ENCODE results near the gene LCNL1. TPM values are rescaled to one million over a fixed set of nuclear protein-coding genes. Genes with fewer than 3 reads are reported as not detected.

Gene LCNL1
- total RNA-seq, 2 donors from 2014 or later, result 1.4 to 2.2 TPM

- Mint-ChIP-seq H3K4me3 (no peak overlapping the region), H3K4me1 (peaks cover 4% of the 10 kb centered on the region), H3K36me3 (ENCODE audit: low read depth) (no peaks in the 10 kb centered on the region), H3K27ac (no peak overlapping the region), H3K27me3 (ENCODE audit: insufficient read depth) (peaks cover 4% of the 10 kb centered on the region), H3K9me3 (no peaks in the 10 kb centered on the region)
- no peak overlapping the region for H3K4me3 ChIP-seq (ENCODE audit: low read length)
- WGBS, 2 experiments (ENCODE audit: insufficient coverage in 1 of 2, insufficient read length in 1 of 2), result 87 to 92% methylated on average over 10 to 19 of the region's 19 CpGs
- no peak overlapping the region for H3K9ac ChIP-seq (ENCODE audit: extremely low read depth, low read length, poor library complexity, severe bottlenecking)
- H3K27ac ChIP-seq (ENCODE audit: low read depth, low read length), result no peak overlapping the region
- no peak for DNase-seq
- no peaks in the 10 kb centered on the region for H3K27me3 ChIP-seq (ENCODE audit: control insufficient read depth, insufficient read depth, low read length, poor library complexity, severe bottlenecking)
- peaks cover 3% of the 10 kb centered on the region for H3K4me1 ChIP-seq (ENCODE audit: control insufficient read depth, insufficient read depth, low read length)
- H3K36me3 ChIP-seq (ENCODE audit: control insufficient read depth, insufficient read depth, low read length), result no peaks in the 10 kb centered on the region
- no peak for TF ChIP-seq CTCF (conservative IDR thresholded peaks at IDR 0.05)
- H3K9me3 ChIP-seq (ENCODE audit: control insufficient read depth, low read length), result no peaks in the 10 kb centered on the region
Observed at GRCh38 chr9:136953771-136954269, 29.0 kb upstream of the LCNL1 start.

DNA sequence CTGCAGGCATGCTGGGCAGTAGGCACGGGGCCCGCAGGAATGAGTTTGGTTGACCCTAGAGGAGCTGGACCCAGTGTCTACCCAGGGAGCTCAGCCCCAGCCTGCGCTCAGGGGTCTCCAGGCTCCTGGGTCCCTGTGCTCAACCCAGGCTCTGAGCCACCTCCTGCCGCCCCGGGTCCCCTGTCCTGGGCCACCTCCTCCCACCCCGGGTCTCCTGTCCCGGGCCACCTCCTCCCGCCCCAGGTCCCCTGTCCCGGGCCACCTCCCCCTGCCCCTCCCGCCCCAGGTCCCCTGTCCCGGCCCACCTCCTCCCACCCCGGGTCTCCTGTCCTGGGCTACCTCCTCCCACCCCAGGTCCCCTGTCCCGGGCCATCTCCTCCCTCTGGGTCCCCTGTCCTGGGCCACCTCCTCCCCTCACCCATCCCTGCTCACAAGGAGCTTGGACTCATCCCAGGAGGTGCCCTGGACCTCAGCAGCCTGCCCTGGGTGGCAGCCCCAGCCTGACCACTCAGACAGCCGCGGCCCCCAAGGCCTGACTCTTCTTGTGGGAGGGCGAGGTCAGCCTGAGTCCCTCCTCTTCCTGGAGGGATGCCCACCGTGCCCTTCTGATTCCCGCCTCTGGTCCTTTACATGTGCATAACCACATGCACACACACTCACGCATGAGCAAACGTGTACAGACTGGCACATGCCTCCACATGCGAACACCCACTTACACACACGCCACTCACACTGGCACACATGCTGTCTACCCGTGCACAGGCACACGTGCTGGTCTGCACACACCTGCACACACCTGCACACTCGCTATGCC, 28.3 kb upstream of the LCNL1 start:
- Mint-ChIP-seq H3K27ac (no peak overlapping the region), H3K4me1 (peaks cover 4% of the 10 kb centered on the region), H3K27me3 (ENCODE audit: insufficient read depth) (peaks cover 4% of the 10 kb centered on the region), H3K4me3 (no peak overlapping the region), H3K36me3 (ENCODE audit: low read depth) (no peaks in the 10 kb centered on the region), H3K9me3 (no peaks in the 10 kb centered on the region)
- Histone ChIP-seq H3K4me1 (ENCODE audit: control insufficient read depth, insufficient read depth, low read length) (peaks cover 3% of the 10 kb centered on the region), H3K27me3 (ENCODE audit: control insufficient read depth, insufficient read depth, low read length, poor library complexity, severe bottlenecking) (no peaks in the 10 kb centered on the region), H3K36me3 (ENCODE audit: control insufficient read depth, insufficient read depth, low read length) (no peaks in the 10 kb centered on the region), H3K4me3 (ENCODE audit: low read length) (no peak overlapping the region), H3K27ac (ENCODE audit: low read depth, low read length) (no peak overlapping the region), H3K9me3 (ENCODE audit: control insufficient read depth, low read length) (no peaks in the 10 kb centered on the region), H3K9ac (ENCODE audit: extremely low read depth, low read length, poor library complexity, severe bottlenecking) (no peak overlapping the region)
- DNase-seq, result no peak
- TF ChIP-seq CTCF (conservative IDR thresholded peaks at IDR 0.05), result no peak
- 90 to 97% methylated on average over 16 to 23 of the region's 25 CpGs for WGBS, 2 experiments (ENCODE audit: insufficient coverage in 1 of 2, insufficient read length in 1 of 2)

DNA sequence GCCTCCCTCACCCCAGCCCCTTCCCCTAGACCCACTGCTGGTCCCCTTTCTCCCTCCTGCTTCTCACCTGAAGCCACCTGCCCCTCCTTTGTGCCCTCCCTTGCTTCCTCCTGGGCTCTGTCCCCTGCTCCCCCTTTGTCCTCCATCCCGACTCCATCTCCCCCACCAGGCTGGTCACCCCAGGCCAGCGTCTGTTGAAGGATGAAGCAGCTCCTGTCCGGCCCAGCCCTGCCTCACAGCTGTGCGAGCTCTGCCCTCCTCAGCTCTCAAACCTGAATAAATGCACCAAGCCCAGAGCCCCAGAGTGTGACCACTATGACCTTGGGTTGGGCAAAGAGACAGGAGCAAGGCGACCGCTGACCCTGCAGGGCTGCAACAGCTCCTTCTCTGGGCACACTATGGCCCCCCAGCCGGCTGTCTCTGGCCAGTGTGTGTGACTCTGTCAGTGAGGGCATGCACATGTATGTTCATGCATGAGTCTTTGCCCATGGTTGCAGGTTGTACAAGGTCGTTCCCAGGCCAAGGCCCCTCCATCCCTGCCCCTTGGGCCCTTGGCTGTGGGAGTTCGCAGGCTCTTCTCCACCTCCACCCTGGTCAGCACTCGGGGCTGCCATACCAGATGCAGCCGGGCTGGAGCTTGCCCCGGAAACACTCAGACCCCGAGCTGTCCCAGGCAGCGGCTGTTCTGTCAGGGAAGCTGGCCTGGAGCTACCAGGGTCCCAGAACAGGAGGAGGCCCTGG, 27.4 kb upstream of the LCNL1 start:
- Histone ChIP-seq H3K4me3 (ENCODE audit: low read length) (no peak overlapping the region), H3K27me3 (ENCODE audit: control insufficient read depth, insufficient read depth, low read length, poor library complexity, severe bottlenecking) (no peaks in the 10 kb centered on the region), H3K4me1 (ENCODE audit: control insufficient read depth, insufficient read depth, low read length) (peaks cover 3% of the 10 kb centered on the region), H3K36me3 (ENCODE audit: control insufficient read depth, insufficient read depth, low read length) (no peaks in the 10 kb centered on the region), H3K9ac (ENCODE audit: extremely low read depth, low read length, poor library complexity, severe bottlenecking) (no peak overlapping the region), H3K27ac (ENCODE audit: low read depth, low read length) (no peak overlapping the region), H3K9me3 (ENCODE audit: control insufficient read depth, low read length) (no peaks in the 10 kb centered on the region)
- H3K27me3 Mint-ChIP-seq (ENCODE audit: insufficient read depth), result peaks cover 4% of the 10 kb centered on the region
- no peaks in the 10 kb centered on the region for H3K36me3 Mint-ChIP-seq (ENCODE audit: low read depth)
- no peak for TF ChIP-seq CTCF (conservative IDR thresholded peaks at IDR 0.05)
- no peak overlapping the region for H3K4me3 Mint-ChIP-seq
- DNase-seq, result no peak
- H3K4me1 Mint-ChIP-seq, result peaks cover 3% of the 10 kb centered on the region
- 86 to 87% methylated on average over 8 to 14 of the region's 14 CpGs for WGBS, 2 experiments (ENCODE audit: insufficient coverage in 1 of 2, insufficient read length in 1 of 2)
- H3K9me3 Mint-ChIP-seq, result no peaks in the 10 kb centered on the region
- H3K27ac Mint-ChIP-seq, result no peak overlapping the region
